Measurements from ENCODE around the gene SORL1-AS1.
A peak's percentile ranks its signal among the peaks of the same experiment; 100 is the strongest.
"Not testable (repeated sequence)": the region's sequence is repeated elsewhere in the genome, so short reads cannot be mapped to it uniquely, and the experiment has no call there.

The SORL1-AS1 gene

DNA sequence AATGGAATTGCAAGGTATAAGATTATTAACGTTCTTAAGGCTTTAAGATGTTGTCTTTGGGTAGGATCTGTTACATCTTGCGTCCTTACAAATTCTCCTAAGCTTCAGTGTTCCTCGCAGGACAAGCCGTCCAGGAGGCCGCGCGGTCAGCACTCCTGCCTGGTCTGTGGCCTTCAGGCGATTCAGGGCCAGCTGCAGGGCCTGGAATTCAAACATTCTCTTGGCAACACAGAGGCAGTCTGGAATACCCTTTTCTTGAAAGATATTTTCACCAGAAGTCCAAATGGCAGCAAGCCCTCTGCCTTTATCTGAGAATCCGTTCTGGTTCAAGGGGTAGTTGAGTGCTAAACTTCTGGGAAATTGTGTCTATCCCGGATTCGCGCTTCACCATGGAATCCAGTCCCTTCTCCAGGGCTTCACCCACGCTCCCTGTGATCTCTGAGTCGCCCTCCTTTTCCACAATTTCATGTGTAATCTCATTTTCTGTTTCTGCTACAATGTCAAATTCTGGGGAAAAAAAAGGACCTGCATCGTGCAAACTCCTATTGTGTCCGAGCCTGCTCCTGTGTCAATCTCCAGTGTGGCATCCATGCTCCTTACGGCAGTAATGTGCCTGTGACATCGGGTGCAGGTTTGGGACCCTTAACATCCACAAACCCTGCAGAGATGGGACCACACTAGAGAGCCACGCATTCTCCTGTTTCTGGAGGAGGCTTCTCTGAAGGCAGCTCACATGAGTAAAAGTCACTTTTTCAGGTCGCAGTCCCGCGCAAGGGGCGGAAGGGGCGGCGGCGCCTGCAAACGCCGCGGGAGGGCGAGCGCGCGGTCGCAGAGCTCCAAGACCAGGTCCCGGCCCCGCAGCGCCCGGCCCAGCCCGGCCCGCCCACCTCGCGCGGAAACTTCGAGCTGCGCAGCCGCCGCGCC is 26.0 kb downstream of the SORL1-AS1 start:
- no peak for DNase-seq

DNA sequence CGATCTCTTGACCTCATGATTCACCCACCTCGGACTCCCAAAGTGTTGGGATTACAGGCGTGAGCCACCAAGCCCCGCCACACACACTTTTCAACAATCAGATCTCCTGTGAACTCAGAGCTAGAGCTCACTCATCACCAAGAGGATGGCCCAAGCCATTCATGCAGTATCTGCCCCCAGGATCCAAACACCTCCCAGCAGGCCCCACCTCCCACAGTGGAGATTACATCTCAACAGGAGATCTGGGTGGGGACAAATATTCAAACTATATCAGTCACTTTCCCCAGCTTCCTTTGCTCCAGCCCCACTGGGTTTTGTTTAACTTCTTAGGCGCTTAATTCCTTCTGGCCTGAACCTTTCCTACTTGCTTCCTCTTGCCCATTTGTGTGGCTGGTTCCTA is 26.9 kb downstream of the SORL1-AS1 start:
- no peak for DNase-seq

DNA sequence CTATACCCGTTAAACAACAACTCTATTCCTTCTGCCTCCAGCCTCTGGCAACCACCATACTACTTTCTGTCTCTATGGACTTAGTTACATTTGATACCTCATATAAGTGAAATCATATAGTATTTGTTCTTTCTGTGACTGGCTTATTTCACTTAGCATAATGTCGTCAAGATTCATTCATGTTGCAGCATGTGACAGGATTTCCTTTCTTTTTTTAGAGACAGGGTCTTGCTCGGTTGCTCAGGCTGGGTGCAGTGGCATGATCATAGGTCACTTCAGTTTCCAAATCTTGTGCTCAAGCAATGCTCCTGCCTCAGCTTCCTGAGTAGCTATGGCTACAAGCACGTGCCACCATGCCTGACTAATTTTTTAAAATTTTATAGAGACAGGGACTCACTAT is 30.1 kb downstream of the SORL1-AS1 start:
- DNase-seq: no peak

DNA sequence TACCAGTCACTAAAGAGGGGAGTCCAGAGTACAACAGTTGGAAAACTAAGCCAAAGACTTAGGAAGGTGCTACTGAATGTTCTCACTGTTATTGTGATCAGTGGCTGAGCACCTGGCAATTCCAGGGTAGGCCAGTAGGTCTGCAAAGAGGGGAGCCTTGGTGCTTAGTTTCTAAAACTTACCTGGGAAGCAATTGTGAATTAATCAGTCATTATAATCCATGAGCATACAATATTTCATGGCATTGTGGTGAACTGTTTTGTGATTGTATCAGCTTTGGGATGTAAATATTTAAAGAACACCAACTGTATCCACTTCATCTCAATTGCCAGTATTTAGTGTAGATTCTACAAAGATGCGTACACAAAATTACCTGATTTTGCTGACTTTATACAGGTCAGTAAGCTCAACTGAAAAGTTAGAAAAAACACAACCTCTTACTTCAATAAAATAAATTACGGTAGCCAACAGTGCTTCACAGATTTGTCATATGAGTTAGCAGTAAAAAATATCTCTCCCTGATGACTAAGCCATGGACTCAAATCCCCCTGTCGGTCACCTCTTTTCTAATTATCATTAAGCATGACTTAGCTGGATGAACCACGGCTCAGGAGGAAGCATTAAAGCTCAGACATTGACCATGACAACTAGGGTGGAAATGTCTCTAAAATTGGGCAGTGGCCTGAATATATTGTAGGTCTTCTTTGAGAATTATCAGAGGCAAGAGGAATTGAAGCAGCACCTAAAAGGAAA is 31.4 kb downstream of the SORL1-AS1 start:
- no peak for DNase-seq

DNA sequence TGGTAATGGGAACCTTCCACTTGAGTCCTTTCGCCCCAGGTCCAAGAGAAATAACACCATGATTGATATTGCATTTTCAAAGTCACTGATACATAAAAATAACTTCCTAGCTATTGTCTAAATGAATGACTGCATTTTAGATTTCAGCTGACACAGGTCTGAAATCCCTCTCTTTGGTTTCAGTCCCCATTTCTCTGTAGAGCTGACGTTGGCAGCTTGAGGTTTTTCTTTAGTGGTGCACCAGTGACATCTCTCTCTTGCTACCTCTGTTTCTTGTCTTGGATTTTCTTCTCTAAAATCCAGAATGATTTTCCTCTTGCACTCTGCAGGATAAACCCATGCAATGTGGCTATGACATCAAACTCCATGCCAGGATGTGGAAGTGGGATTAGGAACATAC is 32.4 kb downstream of the SORL1-AS1 start:
- no peak for DNase-seq

DNA sequence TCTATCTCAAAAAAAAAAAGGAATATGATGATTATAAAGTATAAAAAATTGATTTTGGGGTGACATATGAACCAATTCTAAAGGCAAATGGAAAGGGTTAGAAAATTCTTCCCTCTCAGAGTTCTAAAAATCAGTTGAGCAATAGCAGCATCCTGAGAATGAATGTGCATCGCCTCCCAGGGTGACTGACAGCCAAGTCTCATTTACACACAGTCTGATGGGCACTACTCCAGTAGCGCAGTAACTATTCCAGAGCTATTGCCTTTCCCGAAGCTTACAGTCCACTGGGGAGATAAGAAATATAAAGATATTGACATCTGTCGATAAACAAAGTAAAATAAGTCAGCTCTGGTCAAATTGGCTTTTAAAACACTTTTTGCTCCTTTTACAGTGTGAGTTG is 32.9 kb downstream of the SORL1-AS1 start:
- DNase-seq: no peak

DNA sequence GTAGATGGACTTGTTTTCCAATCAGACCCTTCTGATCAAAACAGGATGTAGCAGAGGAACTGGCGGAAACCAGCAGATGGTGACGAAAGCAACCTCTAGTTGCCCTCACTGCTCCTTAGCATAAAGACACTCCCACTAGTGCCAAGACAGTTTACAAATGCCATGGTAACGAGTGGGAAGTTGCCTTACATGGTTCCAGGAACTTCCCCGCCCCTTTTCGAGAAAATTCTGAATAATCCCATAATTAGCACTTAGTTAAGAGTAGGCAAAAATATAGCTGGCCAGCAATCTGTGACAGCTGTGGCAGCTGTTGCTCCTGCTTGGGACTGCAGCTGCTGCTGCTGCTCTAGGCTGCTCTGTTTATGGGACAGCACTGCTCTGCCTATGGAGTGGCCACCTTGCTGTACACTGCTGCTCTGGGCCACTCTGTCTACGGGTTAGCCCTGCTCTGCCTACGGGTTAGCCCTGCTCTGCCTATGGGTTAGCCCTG is 34.1 kb downstream of the SORL1-AS1 start:
- peak; percentile 100 for DNase-seq

DNA sequence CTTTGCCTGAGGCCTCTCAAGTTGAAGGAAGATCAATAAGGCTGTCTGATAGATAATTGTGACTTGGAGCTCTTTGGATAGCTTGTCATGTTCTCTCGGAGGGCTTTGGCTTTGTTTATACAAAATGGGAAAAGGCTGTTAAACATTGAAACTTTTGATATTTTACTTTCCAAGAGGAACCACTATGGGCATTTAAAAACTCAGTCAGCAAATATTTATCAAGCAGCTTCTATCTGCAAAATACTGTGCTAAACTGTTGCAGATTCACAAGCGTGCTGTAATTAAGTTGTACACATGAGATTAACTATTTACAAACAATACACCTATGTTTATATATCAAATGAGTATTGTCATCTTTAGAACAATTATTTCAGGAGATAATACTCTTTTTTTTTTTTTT is 35.2 kb downstream of the SORL1-AS1 start:
- DNase-seq: no peak

DNA sequence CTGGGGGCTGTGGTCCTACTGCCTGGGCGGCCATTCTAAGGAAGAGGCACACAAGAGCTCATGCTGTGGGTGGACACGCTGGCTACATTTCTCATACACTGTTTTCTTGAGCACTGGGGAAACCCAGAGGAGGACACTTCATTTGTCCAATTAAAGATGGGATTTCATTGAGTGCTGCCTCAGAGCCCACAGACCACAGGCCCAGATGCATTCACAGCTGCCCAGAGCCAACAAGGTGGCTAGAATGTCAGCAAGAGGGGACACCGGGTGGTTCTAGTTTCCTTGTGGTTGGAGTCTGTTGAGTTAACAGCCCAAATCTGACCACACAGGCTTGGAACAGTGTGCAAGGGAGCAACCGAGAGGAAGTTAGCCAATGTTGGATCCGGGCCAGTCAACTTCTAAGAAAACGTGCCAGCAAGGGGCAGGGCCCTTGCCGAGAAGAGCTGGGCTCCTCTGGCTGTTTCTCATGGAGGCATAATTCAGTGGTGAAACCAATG is 35.7 kb downstream of the SORL1-AS1 start:
- peak; percentile 100 for DNase-seq

DNA sequence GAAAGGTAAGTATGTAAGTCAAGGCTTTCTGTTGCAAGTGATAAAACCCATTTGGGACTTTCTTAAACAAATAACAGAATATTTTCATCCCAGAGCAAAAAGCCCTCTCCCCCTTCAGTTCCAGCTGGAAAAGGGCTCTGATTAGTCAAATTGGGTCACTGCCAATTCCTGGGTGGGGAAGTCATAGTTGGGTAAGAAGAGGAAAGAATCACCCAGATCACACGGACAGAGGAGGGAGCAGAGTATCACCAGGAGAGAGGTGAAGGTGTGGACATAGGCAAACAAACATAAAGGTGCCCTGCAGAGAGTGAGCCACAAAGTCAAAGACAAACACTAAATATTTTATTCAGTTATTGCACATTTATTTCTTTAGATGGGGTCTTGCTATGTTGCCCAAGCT is 36.9 kb downstream of the SORL1-AS1 start:
- DNase-seq: no peak

DNA sequence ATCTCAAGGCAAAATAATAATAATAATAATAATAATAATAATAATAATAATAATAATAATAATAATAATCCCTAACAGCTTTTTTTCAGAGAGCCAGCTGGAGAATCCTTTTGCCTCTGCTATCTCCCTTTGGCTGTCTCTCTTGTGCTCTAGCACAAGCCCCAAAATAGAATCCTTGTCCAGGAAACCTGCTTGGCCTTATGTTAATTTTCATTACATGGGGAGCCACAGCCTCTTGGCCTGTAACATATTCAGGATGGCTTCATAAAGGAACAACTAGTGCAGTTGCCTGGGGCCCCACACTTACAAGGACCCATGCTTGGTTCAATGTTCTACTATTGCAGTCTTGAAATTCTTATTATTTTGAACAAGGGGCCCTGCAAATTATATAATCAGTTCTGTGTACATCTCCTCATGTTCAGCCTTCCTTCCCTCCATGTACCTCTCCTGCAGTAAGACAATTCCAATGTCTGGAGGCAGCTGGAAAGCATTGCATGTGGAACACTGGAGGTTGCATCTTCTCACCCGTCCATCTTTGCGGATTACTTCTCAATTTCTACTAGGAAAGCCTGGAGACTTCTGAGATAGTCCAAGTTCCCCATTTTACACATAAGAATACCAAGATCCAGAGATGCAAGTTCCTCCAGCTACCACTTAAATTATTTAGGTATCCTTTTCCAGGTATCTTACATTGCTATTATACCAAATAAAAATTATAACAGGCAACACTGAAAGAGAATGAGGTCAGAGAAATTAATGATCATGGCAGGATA is 38.4 kb downstream of the SORL1-AS1 start:
- DNase-seq: no peak

DNA sequence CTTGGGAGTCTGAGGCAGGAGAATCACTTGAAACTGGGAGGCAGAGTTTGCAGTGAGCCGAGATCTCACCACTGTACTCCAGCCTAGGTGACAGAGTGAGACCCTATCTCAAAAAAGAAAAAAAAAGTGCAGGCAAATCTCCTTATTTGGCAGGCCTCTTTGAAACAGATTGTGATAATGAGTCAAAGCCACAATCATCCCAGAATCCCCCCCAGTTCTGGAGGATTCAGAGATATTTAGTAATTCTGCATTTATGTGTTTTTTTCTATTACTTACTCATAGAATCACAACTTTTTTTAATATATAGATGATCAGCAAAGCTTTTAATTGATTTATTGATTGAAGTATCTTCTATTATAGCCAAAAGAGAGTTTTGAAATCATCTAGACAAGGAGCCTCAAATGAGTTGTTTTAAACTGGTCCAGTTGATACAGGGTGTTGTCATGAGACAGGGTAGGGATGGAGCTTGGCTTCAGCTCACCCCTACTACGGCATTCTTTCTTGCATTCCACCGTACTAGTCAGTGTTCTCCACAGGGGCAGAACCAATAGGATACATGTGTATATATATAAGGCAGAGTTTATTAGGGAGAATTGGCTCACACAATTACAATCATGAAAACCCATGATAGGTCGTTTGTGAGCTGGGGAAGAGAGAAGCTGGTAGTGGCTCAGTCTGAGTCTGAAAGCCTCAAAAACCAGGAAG is 39.9 kb downstream of the SORL1-AS1 start:
- DNase-seq: no peak

DNA sequence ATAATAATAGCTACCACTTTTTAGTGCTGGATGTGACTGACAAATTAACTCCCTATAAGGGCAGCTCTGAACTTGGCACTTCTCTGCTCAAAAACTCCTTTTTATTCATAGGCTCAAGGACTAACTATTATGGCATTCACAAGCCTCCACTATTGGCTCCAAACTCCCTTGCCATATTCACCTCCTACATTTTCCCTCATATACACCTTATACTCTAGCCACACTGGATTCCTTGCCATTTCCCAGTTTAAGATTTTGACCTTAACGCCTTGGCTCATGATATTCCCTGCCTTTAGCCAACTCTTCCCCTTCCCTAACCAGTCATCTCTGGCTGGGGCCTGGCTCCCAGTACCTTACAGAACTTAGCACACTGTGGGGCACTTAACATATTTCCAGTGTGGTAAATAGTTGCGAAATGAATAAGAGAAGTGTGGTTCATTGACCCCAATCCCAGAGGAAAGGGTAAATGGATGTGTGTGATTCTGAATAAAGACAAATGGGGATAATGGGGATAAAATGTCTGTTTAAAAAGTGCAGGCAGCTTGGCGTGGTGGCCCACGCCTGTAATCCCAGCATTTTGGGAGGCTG is 40.7 kb downstream of the SORL1-AS1 start:
- DNase-seq: no peak

DNA sequence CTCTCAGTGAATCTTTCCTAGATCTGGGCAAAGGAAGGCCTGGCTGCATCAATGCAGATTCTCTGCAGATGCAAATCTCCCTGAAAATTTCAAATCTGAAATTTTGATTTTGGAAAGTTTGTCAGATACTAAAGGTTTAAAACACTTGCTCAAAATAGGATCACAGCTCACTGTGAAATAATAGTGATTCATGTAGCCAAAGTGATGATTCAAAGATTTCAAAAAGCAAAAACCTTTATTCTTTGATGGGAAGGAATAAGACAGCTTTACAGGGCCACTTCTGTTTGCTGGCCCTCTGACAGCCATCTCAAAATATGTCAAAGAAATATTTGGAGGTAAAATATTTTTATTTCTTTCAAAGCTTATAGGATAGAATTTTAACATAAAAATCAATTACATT is 41.4 kb downstream of the SORL1-AS1 start:
- not testable (repeated sequence) for DNase-seq

DNA sequence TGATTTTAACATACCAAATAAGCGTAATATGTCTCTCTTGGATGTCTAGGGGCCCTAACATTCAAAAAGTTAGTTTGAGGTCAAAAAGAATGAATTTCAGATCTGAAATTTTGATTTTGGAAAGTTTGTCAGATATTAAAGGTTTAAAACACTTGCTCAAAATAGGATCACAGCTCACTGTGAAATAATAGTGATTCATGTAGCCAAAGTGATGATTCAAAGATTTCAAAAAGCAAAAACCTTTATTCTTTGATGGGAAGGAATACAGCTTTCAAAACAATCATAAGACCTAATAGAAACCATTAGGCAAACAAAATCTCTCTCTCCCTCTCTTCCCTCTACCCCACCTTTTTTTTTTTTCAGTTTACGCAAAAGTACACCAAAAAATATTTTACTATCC is 42.7 kb downstream of the SORL1-AS1 start:
- not testable (repeated sequence) for DNase-seq

DNA sequence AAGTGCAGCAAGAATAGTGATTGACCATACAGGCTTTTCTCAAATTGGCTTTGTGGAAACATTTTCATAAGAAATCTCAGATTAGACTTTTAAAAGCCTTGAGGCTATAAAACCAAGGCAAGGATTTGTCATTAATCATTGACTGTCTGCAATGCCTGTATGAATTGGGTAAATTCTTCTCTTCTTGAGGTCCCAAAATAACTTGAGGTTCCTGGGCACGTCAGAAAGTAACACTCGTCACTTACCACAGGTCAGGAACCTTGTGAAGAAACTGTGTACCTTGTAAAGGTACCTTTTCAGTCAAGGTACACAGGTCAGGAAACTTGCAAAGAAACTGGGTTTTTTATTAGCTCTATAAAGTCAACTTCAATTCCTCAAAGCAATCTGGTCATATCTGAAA is 43.9 kb downstream of the SORL1-AS1 start:
- no peak for DNase-seq

DNA sequence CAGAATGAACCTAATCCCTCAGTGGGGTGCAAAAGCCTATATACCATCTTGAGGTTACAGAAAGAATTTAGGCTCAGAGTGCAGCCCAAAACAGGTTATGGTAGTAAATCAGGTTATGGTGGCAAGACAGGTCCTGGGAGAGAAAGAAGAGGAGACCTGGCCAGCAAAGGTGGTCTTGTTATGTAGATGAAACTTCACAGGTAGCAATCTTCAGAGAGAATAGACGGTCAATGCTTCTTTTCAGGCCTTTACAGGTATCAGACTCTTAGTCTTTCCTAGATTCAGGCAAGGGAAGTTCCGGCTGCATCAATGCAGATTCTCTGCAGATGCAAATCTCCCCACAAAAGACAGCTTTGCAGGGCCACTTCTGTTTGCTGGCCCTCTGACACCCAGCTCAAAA is 46.5 kb downstream of the SORL1-AS1 start:
- DNase-seq: no peak

DNA sequence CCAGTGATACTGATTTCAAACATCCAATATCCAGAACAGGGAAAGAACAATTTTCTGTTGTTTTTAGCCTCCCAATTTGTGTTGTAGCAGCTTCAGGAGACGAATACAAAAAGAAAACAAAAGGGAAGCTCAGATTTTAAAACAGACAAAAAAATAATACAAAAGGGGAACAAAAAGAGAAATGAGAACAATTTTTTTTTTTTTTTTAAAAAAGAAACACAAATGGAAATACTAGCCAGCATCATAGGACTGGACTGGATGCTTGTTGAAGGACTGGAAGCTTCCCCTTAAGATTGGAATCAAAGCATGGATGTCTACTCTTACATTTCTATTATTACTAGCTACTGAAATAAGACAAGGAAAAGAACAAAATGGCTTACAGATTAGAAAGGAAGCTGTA is 47.1 kb downstream of the SORL1-AS1 start:
- DNase-seq: no peak

DNA sequence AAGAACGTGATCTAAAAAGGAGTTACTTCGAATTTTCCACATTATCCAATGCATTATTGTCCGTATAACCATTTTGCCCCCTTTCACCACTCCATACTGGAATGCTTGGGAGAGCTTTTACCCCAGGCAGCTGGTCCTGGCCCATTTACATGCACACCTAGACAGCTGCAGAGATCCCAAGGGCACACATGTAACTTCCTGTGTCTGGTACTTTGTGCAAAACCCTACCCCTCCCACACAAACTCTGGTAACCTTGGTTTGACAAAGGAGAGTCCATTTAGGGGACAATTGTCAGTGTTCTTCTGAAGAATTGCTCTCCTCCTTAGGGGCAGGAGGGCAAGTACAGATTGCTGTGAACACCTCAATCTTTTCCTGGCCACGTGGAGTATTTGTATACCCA is 58.0 kb downstream of the SORL1-AS1 start:
- DNase-seq: no peak

DNA sequence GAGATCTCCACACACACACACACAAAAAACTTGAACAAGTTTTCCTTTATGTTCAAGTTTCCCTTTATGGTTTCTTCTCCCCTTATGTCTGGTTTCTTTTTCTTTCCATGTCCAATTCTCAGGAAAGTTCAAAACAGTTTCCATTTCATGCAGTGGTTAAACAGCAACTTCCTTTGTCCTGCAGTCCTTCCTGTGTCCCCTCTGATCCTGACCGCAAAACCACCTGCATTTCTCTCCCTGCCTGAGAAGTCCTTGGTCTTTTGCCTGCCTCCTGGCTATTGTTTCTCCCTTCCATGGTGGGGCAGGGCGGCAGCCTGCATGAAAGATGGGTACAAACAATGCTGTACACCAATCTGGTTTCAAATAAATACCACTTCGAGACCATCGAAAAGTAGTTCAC is 58.9 kb downstream of the SORL1-AS1 start:
- peak; percentile 60 for DNase-seq

DNA sequence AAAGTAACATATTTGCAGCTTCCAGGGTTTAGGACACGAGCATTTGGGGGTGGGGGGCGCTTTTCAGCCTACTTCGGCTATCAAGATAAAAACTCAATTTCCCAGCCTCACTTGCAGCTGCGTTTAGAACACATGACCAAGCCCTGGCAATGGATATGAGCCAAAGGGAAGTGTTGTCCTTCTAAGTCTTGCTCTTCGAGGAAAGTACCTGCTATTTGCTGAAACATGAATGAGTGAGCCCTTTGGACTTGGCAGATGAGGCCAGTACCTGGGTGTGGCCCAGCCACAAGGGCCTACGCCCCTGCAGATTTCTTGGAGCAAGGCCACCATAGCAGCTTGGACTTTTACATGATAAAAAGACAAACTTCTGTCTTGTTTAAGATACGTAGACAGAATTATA is 60.9 kb downstream of the SORL1-AS1 start:
- DNase-seq: no peak

DNA sequence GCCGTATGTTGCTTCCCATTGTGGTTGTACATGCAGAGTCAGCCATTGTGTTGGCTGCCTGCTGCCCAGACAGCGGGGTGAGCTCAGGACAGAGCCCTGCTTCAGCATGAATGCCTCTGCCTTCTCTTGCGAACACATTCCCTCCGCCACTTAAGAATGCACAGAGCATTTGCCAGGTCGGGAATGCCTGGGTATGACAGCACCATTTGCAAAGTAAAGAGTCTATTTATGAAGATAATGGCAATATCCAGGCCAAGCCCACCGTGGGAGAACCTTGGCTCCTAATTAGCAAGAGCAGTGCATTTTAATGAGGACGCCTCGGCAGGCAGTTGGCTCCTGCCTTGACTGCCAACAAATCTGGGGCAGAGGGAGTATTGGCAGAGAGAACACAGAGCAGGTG is 63.1 kb downstream of the SORL1-AS1 start:
- no peak for DNase-seq
